ENCODE measurements around the gene PCDHB14.
"Not testable (repeated sequence)": the region's sequence is repeated elsewhere in the genome, so short reads cannot be mapped to it uniquely, and the experiment has no call there.

PCDHB14 gene

DNA sequence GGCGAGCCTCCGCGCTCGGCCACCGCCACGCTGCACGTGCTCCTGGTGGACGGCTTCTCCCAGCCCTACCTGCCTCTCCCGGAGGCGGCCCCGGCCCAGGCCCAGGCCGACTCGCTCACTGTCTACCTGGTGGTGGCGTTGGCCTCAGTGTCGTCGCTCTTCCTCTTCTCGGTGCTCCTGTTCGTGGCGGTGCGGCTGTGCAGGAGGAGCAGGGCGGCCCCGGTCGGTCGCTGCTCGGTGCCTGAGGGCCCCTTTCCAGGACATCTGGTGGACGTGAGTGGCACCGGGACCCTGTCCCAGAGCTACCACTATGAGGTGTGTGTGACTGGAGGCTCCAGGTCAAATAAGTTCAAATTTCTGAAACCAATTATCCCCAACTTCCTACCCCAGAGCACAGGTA is 12.3 kb upstream of the PCDHB14 start:
- not testable (repeated sequence) for DNase-seq

DNA sequence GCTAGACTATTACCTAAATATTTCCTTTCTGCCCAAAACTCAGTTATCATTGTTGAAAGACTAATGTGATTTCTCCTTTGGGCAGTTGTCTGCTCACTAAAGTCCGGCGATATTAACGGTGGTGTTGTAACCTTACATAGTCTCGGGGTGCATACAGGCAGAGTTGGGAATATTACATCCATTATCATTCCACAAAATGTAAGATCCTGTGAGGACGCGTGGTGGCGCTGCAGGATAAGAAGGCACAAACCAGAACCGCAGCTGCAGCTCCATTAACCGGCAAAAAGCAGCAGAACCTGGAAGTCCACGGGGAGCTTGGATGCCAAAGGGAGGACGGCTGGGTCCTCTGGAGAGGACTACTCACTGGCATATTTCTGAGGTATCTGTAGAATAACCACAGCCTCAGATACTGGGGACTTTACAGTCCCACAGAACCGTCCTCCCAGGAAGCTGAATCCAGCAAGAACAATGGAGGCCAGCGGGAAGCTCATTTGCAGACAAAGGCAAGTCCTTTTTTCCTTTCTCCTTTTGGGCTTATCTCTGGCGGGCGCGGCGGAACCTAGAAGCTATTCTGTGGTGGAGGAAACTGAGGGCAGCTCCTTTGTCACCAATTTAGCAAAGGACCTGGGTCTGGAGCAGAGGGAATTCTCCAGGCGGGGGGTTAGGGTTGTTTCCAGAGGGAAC is 9.3 kb upstream of the PCDHB14 start, which contains the start of gene PCDHB13:
PCDHB13 (plus strand) TSS at position 264 of the 684 bp plus-strand sequence; CDS start at position 469, 205 bp downstream.
- not testable (repeated sequence) for DNase-seq

DNA sequence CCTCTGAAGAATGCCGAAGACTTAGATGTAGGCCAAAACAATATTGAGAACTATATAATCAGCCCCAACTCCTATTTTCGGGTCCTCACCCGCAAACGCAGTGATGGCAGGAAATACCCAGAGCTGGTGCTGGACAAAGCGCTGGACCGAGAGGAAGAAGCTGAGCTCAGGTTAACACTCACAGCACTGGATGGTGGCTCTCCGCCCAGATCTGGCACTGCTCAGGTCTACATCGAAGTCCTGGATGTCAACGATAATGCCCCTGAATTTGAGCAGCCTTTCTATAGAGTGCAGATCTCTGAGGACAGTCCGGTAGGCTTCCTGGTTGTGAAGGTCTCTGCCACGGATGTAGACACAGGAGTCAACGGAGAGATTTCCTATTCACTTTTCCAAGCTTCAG is 8.6 kb upstream of the PCDHB14 start:
- not testable (repeated sequence) for DNase-seq

DNA sequence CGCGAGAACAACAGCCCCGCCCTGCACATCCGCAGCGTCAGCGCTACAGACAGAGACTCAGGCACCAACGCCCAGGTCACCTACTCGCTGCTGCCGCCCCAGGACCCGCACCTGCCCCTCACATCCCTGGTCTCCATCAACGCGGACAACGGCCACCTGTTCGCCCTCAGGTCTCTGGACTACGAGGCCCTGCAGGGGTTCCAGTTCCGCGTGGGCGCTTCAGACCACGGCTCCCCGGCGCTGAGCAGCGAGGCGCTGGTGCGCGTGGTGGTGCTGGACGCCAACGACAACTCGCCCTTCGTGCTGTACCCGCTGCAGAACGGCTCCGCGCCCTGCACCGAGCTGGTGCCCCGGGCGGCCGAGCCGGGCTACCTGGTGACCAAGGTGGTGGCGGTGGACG is 7.6 kb upstream of the PCDHB14 start:
- not testable (repeated sequence) for DNase-seq

DNA sequence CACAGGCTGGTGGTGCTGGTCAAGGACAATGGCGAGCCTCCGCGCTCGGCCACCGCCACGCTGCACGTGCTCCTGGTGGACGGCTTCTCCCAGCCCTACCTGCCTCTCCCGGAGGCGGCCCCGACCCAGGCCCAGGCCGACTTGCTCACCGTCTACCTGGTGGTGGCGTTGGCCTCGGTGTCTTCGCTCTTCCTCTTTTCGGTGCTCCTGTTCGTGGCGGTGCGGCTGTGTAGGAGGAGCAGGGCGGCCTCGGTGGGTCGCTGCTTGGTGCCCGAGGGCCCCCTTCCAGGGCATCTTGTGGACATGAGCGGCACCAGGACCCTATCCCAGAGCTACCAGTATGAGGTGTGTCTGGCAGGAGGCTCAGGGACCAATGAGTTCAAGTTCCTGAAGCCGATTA is 7.1 kb upstream of the PCDHB14 start:
- not testable (repeated sequence) for DNase-seq

DNA sequence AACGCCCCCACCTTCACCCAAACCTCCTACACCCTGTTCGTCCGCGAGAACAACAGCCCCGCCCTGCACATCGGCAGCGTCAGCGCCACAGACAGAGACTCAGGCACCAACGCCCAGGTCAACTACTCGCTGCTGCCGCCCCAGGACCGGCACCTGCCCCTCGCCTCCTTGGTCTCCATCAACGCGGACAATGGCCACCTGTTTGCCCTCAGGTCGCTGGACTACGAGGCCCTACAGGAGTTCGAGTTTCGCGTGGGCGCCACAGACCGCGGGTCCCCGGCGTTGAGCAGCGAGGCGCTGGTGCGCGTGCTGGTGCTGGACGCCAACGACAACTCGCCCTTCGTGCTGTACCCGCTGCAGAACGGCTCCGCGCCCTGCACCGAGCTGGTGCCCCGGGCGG is 1.7 kb downstream of the PCDHB14 start:
- DNase-seq, result not testable (repeated sequence)

DNA sequence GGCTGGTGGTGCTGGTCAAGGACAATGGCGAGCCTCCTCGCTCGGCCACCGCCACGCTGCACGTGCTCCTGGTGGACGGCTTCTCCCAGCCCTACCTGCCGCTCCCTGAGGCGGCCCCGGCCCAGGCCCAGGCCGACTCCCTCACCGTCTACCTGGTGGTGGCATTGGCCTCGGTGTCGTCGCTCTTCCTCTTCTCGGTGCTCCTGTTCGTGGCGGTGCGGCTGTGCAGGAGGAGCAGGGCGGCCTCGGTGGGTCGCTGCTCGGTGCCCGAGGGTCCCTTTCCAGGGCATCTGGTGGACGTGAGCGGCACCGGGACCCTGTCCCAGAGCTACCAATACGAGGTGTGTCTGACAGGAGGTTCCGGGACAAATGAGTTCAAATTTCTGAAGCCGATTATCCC is 2.3 kb downstream of the PCDHB14 start:
- not testable (repeated sequence) for DNase-seq

DNA sequence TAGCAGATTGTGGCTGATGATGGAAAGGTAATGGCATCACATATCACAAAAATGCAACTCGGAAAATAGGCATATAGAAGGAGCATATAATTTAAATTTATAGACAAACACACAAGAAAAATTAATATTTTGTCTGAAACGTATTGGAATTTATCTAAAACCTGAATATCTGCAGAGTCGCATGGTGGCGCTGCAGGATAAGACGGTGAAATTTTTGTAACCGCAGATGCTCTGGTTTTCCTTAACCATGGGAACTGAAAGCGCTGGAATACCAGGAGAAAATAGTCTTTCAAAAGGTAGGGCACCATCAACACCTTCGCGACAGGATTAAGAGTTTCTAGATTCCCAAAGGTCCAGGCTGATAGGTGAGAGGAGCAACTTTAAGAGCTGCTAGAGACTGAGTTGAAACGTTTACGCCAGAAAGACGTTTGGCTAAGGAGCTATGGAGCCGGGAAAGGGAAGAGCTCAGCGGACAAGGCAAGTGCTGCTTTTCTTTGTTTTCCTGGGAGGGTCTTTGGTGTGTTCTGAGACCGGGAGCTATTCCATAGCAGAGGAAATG is 11.0 kb downstream of the PCDHB14 start:
- DNase-seq, result no peak

DNA sequence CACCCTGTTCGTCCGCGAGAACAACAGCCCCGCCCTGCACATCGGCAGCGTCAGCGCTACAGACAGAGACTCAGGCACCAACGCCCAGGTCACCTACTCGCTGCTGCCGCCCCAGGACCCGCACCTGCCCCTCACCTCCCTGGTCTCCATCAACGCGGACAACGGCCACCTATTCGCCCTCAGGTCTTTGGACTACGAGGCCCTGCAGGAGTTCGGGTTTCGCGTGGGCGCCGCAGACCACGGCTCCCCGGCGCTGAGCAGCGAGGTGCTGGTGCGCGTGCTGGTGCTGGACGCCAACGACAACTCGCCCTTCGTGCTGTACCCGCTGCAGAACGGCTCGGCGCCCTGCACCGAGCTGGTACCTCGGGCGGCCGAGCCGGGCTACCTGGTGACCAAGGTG is 12.8 kb downstream of the PCDHB14 start:
- not testable (repeated sequence) for DNase-seq

DNA sequence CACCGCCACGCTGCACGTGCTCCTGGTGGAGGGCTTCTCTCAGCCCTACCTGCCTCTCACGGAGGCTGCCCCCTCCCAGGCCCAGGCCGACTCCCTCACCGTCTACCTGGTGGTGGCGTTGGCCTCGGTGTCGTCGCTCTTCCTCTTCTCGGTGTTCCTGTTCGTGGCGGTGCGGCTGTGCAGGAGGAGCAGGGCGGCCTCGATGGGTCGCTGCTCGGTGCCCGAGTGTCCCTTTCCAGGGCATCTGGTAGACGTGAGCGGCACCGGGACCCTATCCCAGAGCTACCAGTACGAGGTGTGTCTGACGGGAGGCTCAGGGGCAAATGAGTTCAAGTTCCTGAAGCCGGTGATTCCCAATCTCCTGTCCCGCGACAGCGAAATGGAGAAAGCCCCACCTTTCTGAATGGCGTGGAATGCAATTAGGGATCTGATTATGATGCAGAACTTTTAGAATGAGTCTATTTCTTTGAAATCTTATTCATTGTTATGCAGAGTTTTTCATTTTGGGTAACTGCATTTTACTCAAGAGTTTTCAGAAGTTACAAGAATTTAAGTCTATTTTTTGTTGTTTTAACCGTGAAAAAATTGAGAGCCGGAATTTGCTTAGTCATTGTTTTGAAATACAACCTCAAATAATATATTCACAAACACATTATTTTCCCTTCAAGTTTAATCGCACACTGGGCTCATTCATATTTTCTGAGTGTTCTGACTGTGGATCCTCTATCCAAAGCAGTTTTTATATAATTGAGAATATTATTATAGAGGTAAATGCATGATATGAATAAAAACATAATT is 13.6 kb downstream of the PCDHB14 start:
- DNase-seq, result no peak

DNA sequence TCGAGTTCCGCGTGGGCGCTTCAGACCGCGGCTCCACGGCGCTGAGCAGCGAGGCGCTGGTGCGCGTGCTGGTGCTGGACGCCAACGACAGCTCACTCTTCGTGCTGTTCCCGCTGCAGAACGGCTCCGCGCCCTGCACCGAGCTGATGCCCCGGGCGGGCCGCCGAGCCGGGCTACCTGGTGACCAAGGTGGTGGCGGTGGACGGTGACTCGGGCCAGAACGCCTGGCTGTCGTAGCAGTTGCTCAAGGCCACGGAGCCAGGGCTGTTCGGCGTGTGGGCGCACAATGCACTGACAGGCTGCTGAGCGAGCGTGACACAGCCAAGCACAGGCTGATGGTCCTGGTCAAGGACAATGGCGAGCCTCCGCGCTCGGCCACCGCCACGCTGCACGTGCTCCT is 18.4 kb downstream of the PCDHB14 start:
- no peak for DNase-seq

DNA sequence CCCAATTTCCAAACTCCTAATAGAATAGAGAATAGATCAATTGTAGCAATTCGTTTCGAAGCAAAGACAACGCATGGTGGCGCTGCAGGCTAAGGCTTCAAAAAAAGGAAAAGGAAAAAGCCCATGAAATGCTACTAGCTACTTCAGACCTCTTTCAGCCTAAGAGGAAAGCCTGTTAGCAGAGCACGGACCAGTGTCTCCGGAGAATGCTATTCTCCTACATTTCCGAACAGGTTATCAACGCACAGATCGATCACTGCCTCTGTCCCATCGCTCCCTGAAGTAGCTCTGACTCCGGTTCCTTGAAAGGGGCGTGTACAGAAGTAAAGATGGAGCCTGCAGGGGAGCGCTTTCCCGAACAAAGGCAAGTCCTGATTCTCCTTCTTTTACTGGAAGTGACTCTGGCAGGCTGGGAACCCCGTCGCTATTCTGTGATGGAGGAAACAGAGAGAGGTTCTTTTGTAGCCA is 22.1 kb downstream of the PCDHB14 start, which contains the start of gene PCDHB15:
PCDHB15 (plus strand) TSS at position 146 of the 468 bp plus-strand sequence; CDS start at position 330, 184 bp downstream.
- DNase-seq, result no peak

DNA sequence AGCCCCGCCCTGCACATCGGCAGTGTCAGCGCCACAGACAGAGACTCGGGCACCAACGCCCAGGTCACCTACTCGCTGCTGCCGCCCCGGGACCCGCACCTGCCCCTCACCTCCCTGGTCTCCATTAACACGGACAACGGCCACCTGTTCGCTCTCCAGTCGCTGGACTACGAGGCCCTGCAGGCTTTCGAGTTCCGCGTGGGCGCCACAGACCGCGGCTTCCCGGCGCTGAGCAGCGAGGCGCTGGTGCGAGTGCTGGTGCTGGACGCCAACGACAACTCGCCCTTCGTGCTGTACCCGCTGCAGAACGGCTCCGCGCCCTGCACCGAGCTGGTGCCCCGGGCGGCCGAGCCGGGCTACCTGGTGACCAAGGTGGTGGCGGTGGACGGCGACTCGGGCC is 23.8 kb downstream of the PCDHB14 start:
- not testable (repeated sequence) for DNase-seq

DNA sequence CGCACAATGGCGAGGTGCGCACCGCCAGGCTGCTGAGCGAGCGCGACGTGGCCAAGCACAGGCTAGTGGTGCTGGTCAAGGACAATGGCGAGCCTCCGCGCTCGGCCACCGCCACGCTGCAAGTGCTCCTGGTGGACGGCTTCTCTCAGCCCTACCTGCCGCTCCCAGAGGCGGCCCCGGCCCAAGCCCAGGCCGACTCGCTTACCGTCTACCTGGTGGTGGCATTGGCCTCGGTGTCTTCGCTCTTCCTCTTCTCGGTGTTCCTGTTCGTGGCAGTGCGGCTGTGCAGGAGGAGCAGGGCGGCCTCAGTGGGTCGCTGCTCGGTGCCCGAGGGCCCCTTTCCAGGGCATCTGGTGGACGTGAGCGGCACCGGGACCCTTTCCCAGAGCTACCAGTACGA is 24.3 kb downstream of the PCDHB14 start:
- not testable (repeated sequence) for DNase-seq

DNA sequence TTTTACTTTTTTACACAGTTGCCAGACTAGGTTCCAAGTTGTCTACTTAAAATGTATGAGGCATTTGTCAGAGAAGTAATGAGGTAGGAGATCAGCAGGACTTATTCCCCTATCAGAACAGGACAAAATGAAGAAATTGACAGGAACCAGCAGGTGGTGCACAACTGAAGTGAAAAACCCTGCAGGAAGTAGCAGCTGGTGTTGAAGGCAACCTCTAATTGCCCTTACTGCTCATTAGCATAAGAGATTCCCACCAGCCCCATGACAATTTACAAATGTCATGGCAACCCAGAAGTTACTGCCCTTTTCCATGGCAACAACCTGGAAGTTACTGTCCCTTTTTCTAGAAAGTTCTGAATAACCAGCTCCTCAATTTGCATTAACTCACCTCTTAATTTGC is 27.4 kb downstream of the PCDHB14 start:
- no peak for DNase-seq

DNA sequence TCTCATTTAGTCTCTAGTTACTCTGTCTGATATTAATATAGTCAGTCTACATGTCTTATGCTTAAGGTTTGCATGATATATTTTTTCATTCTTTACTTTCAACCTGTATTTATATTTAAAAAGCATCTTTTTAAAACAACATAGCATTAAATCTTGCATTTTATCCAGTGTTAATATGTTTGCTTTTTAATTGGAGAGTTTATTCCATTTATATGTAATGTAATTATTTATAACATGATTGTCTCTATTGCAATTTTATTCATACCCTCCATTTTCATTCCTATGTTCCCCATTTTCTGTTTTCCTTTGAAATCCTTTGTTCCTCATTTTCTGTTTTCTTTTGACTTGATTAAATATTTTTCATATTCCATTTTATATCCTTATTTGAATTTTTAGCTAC is 35.3 kb downstream of the PCDHB14 start:
- no peak for DNase-seq

DNA sequence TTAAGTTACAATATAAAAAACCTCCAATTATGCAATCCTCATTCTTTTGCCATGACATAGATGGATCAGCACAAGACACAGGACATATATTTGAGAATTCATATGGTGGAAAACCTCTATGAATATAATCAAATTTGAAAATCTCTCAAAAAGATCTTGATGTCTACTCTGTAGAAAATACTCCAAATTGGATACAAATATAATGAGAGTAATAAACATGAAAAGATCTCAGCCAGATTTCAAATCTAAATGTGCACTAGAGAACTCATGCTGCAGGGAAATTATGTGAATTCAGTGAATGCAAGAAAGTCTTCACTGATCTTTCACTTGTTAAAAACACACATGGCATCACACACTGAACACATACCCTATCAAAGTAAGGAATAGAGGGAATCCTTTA is 35.8 kb downstream of the PCDHB14 start:
- no peak for DNase-seq

DNA sequence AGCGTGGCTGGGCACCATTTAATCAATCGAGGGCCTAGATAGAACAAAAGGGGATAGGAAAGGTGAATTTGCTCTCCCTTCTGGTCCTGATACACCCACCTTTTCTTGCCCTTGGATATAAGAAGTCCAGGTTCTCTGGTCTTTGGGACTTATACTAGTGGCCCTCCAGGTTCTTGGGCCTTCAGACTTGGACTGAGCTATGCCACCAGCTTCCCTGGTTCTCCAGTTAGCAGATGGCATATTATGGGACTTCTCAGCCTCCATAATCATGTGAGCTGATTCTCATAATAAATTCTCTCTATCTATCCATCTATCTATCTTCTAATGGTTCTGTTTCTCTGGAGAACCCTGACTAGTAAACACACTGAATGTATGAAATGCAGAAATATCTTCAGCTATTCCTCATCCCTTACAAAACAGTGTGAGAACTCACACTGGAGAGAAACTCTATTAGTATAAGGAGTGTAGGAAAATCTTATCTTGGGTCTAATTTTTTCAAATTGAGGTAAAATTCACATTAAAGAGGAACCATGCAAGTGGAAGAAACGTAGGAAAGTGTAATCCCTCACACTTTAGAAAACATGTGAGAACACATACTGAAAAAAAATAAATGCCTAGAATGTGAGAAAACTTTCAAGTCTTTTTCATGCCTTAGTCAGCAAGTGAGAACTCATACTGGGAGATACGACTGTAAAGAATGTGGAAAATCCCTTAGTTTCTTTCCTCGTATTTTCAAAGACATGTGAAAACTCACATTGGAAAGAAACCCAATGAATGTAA is 37.5 kb downstream of the PCDHB14 start:
- no peak for DNase-seq

DNA sequence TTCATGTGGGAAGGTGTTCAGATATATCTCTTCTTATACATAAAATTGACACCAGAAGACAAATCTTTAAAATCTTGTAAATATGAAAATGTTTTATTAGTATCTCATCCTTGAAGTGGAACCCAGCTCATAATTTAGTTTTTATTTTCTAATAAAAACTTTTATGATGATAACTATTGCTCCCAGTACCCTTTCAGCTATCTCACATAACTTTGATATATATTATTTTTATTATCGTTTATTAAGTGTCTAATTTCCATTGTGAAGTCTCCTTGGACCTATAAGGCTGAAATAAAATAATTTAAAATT is 38.0 kb downstream of the PCDHB14 start:
- DNase-seq, result no peak

DNA sequence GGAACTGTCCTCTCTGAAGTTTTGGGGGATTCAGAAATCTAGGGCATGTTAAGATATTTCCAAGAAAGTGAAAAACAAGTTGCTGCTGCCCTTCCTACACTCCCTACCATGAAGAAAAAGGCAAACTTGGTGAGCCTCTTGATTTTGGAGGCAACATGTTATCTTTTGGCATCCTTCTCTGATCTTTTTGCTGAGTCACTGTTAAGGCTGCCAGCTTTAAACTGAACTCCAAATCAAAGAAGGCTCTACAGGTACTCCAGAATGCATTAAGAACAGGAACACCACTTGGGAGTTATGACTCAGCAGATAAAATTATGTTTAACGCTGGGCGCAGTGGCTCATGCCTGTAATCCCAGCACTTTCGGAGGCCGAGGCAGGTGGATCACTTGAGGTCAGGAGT is 46.1 kb downstream of the PCDHB14 start:
- no peak for DNase-seq

DNA sequence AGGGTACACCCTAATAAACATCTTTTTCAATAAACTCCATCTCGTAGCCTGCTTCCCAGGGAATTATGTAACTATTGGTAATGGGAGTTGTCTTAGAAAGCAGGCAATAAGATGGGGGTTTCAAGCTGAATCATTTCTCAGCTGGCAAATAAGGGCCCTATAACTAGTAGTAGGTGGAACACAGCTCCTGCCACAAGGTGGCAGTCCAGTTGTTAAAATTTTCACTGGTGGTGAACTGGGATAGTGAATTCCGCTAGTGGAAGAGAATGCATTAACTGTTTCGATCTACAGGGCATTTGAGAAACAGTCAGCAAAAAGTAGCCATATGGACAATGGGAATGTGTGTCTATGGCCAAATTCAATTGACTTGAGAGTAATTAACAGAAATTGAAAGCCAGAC is 49.8 kb downstream of the PCDHB14 start:
- DNase-seq, result no peak

Measured in DMS79 treated with DMSO at 0.1 percent for 48 hours (cell line).